Neural progenitor cell (in vitro differentiated cells): ENCODE data around the gene SLC12A7. TPM values are rescaled to one million over a fixed set of nuclear protein-coding genes. Genes with fewer than 3 reads are reported as not detected.

ENCODE experiments used
- DNase-seq: peaks from one replicate; pipeline ENCODE4 v3.0.0-alpha.2; 2016; ENCODE audit warnings: low spot score
- H2AFZ ChIP-seq: fragments of 200-600 bp; sonication (generic); replicated peaks from 2 replicates; pipeline ENCODE4 v1.6.1; 2016; ENCODE audit warnings: antibody characterized with exemption
- H3F3A ChIP-seq: fragments of 200-600 bp; sonication (generic); 2 replicates; pipeline ENCODE4 v1.6.1; 2016; ENCODE audit warnings: antibody characterized with exemption, low read depth
- H3K27ac ChIP-seq: fragments of 200-600 bp; sonication (generic); 2 replicates; pipeline ENCODE4 v1.5.1; 2016; ENCODE audit warnings: mild to moderate bottlenecking
- H3K27me3 ChIP-seq: fragments of 200-600 bp; sonication (generic); 2 replicates; pipeline ENCODE4 v1.6.1; 2016; ENCODE audit warnings: mild to moderate bottlenecking, moderate library complexity
- H3K36me3 ChIP-seq: fragments of 200-600 bp; sonication (generic); 2 replicates; pipeline ENCODE4 v1.5.1; 2016
- H3K4me1 ChIP-seq: fragments of 200-600 bp; sonication (generic); 2 replicates; pipeline ENCODE4 v1.6.1; 2016; ENCODE audit warnings: mixed run types
- H3K4me2 ChIP-seq: fragments of 200-600 bp; sonication (generic); 2 replicates; pipeline ENCODE4 v1.6.1; 2016
- H3K4me3 ChIP-seq: fragments of 200-600 bp; sonication (generic); 2 replicates; pipeline ENCODE4 v1.5.1; 2016
- H3K79me2 ChIP-seq: fragments of 200-600 bp; sonication (generic); 2 replicates; pipeline ENCODE4 v1.6.1; 2016; ENCODE audit warnings: low read depth
- H3K9ac ChIP-seq: fragments of 200-600 bp; sonication (generic); 2 replicates; pipeline ENCODE4 v1.6.1; 2016
- H3K9me3 ChIP-seq: fragments of 200-600 bp; sonication (generic); 2 replicates; pipeline ENCODE4 v1.5.1; 2016; ENCODE audit warnings: low read depth
- H4K20me1 ChIP-seq: fragments of 200-600 bp; sonication (generic); 2 replicates; pipeline ENCODE4 v1.6.1; 2016; ENCODE audit warnings: low read depth
- H3K27ac Mint-ChIP-seq: 3 replicates; pipeline ENCODE4 v1.8.0; 2021; ENCODE audit warnings: mixed read lengths
- H3K27me3 Mint-ChIP-seq: 2 replicates; pipeline ENCODE4 v1.8.0; 2022; ENCODE audit warnings: low read depth, mild to moderate bottlenecking, inconsistent platforms, moderate library complexity, mixed read lengths; ENCODE audit not compliant: insufficient read depth
- H3K36me3 Mint-ChIP-seq: 3 replicates; pipeline ENCODE4 v1.8.0; 2021; ENCODE audit warnings: mixed read lengths
- H3K4me1 Mint-ChIP-seq: 3 replicates; pipeline ENCODE4 v1.8.0; 2021; ENCODE audit warnings: mixed read lengths
- H3K4me3 Mint-ChIP-seq: 3 replicates; pipeline ENCODE4 v1.8.0; 2021; ENCODE audit warnings: mild to moderate bottlenecking, moderate library complexity, mixed read lengths
- H3K9me3 Mint-ChIP-seq: 3 replicates; pipeline ENCODE4 v1.8.0; 2020; ENCODE audit warnings: mixed read lengths
- EZH2 ChIP-seq: fragments of 200-600 bp; sonication (generic); IDR thresholded peaks from 2 replicates; pipeline ENCODE4 v1.6.1; 2017; ENCODE audit warnings: antibody characterized with exemption, mild to moderate bottlenecking, moderate library complexity
- EZH2phosphoT487 ChIP-seq: fragments of 200-600 bp; sonication (generic); IDR thresholded peaks from 2 replicates; pipeline ENCODE4 v1.6.1; 2017; ENCODE audit warnings: antibody characterized with exemption
- total RNA-seq: library from RNA; depleted of rRNA; stranded (reverse); fragments of >200 nt; gene quantifications from 2 replicates; pipeline ENCODE4 v1.2.3, GENCODE V29; 2015; ENCODE audit warnings: low replicate concordance
- TF ChIP-seq, protein P1 (sequence below): fragments of 200-600 bp; sonication (generic); IDR thresholded peaks from 2 replicates; pipeline ENCODE4 v1.5.1; 2017; ENCODE audit warnings: antibody characterized with exemption, mild to moderate bottlenecking

The SLC12A7 gene
- total RNA-seq, 1 donor from 2014 or later: 7.5 TPM

DNA sequence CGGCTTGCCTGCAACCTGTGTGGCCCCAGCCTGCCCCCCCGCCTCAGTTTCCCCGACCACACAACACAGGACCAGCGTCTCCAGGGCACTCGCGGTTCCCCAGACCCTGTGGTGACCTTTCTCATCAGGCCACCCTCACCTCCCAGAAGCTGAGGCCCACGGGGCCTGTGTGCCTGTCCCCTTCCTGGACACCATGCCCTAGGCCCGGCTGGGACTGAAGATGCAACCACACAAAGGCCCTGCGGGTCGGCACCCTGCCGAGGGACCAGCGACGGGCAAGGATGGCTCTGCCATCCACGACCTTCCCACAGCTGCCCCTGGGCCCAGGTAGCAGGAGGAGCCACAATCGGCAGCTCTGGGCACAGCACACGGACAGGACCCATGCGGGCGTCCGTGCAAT, 34.8 kb downstream of the SLC12A7 start:
- no peak overlapping the region for H2AFZ ChIP-seq
- H3K79me2 ChIP-seq: no peaks in the 10 kb centered on the region
- no peak overlapping the region for H3K4me3 Mint-ChIP-seq
- H3K9ac ChIP-seq: no peak overlapping the region
- H3K4me1 Mint-ChIP-seq: no peaks in the 10 kb centered on the region
- TF ChIP-seq EZH2 (no peak), EZH2phosphoT487 (no peak)
- TF ChIP-seq, protein P1, sequence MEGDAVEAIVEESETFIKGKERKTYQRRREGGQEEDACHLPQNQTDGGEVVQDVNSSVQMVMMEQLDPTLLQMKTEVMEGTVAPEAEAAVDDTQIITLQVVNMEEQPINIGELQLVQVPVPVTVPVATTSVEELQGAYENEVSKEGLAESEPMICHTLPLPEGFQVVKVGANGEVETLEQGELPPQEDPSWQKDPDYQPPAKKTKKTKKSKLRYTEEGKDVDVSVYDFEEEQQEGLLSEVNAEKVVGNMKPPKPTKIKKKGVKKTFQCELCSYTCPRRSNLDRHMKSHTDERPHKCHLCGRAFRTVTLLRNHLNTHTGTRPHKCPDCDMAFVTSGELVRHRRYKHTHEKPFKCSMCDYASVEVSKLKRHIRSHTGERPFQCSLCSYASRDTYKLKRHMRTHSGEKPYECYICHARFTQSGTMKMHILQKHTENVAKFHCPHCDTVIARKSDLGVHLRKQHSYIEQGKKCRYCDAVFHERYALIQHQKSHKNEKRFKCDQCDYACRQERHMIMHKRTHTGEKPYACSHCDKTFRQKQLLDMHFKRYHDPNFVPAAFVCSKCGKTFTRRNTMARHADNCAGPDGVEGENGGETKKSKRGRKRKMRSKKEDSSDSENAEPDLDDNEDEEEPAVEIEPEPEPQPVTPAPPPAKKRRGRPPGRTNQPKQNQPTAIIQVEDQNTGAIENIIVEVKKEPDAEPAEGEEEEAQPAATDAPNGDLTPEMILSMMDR: no peak
- no peaks in the 10 kb centered on the region for H4K20me1 ChIP-seq
- no peaks in the 10 kb centered on the region for H3F3A ChIP-seq
- no peaks in the 10 kb centered on the region for H3K9me3 ChIP-seq
- H3K27me3 Mint-ChIP-seq: no peaks in the 10 kb centered on the region
- no peaks in the 10 kb centered on the region for H3K4me1 ChIP-seq
- no peaks in the 10 kb centered on the region for H3K9me3 Mint-ChIP-seq
- H3K36me3 Mint-ChIP-seq: peaks cover 8% of the 10 kb centered on the region
- H3K27ac ChIP-seq: no peak overlapping the region
- no peak overlapping the region for H3K27ac Mint-ChIP-seq
- no peak for DNase-seq
- no peak overlapping the region for H3K4me3 ChIP-seq
- H3K36me3 ChIP-seq: no peaks in the 10 kb centered on the region
- H3K4me2 ChIP-seq: no peak overlapping the region
- no peaks in the 10 kb centered on the region for H3K27me3 ChIP-seq

DNA sequence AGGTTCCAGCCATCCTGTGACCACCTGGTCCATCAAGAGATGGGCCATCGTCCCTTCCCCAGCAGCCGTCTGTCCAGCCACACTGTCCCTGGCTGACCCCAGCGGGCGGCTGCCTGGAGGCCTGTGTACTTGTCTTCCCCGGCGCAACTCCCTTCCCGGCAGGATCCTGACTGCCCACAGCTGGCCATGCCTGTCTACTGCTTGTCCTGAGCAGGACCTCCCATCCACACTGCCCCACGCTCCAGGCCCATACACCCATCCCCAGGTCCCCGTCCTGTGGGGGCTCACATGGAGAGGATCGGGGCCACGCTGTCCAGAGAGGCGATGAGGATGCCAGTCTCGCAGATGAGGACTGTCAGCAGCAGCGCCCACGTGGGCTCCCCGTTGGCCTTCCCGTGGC, 35.5 kb downstream of the SLC12A7 start:
- Histone ChIP-seq H4K20me1 (no peaks in the 10 kb centered on the region), H3K79me2 (no peaks in the 10 kb centered on the region), H3K9me3 (no peaks in the 10 kb centered on the region), H2AFZ (no peak overlapping the region), H3K4me3 (no peak overlapping the region), H3F3A (no peaks in the 10 kb centered on the region), H3K4me1 (no peaks in the 10 kb centered on the region), H3K4me2 (no peak overlapping the region), H3K27ac (no peak overlapping the region), H3K27me3 (no peaks in the 10 kb centered on the region), H3K36me3 (no peaks in the 10 kb centered on the region), H3K9ac (no peak overlapping the region)
- H3K36me3 Mint-ChIP-seq: peaks cover 8% of the 10 kb centered on the region
- TF ChIP-seq, protein P1: no peak
- TF ChIP-seq EZH2 (no peak), EZH2phosphoT487 (no peak)
- no peak overlapping the region for H3K27ac Mint-ChIP-seq
- no peak overlapping the region for H3K4me3 Mint-ChIP-seq
- H3K4me1 Mint-ChIP-seq: no peaks in the 10 kb centered on the region
- no peaks in the 10 kb centered on the region for H3K9me3 Mint-ChIP-seq
- no peaks in the 10 kb centered on the region for H3K27me3 Mint-ChIP-seq
- DNase-seq: no peak

DNA sequence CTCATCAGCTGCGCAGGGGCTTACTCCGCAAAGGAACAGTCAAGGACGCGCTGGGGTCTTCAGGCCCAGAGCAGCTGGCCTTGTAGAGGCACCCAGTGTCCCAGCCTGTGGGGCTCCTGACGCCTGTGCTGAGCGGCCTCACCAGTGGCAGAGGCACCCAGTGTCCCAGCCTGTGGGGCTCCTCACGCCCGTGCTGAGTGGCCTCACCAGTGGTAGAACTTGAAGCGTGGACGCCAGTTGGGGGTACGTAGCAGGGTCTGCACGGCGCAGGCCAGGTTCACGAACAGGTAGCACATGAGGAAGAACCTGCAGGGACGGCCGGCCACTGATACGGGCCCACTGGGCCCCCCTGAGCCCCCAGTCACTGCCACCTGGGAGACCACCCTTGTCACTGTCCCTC, 35.9 kb downstream of the SLC12A7 start:
- no peaks in the 10 kb centered on the region for H3K27me3 Mint-ChIP-seq
- no peak overlapping the region for H3K4me2 ChIP-seq
- DNase-seq: no peak
- no peaks in the 10 kb centered on the region for H4K20me1 ChIP-seq
- H3K4me1 Mint-ChIP-seq: no peaks in the 10 kb centered on the region
- H3K4me1 ChIP-seq: no peaks in the 10 kb centered on the region
- no peaks in the 10 kb centered on the region for H3K9me3 ChIP-seq
- H3K4me3 ChIP-seq: no peak overlapping the region
- peaks cover 5% of the 10 kb centered on the region for H3K36me3 Mint-ChIP-seq
- no peaks in the 10 kb centered on the region for H3K79me2 ChIP-seq
- H3K27me3 ChIP-seq: no peaks in the 10 kb centered on the region
- H2AFZ ChIP-seq: no peak overlapping the region
- no peak overlapping the region for H3K9ac ChIP-seq
- H3K27ac ChIP-seq: no peak overlapping the region
- no peaks in the 10 kb centered on the region for H3F3A ChIP-seq
- TF ChIP-seq, protein P1: no peak
- TF ChIP-seq EZH2phosphoT487 (no peak), EZH2 (no peak)
- no peaks in the 10 kb centered on the region for H3K36me3 ChIP-seq
- no peaks in the 10 kb centered on the region for H3K9me3 Mint-ChIP-seq
- H3K4me3 Mint-ChIP-seq: no peak overlapping the region
- no peak overlapping the region for H3K27ac Mint-ChIP-seq

DNA sequence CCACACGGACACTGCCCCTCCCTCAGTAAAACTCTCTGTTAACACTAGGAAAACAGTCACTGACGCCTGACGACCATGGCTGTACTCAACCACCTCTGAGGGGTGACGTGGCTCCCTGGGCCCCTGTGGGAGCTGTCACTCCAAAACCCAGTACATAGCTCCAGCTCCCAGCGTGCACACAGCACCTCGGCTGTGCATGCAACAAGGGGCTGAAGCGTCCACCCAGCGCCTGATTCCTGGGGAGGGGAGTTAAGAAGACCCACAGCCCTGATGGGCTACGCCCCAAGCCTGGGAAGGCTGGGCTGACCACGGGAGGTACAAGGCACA, 36.3 kb downstream of the SLC12A7 start:
- no peaks in the 10 kb centered on the region for H3K4me1 ChIP-seq
- TF ChIP-seq, protein P1: no peak
- TF ChIP-seq EZH2phosphoT487 (no peak), EZH2 (no peak)
- H3K27me3 Mint-ChIP-seq: no peaks in the 10 kb centered on the region
- H3K27me3 ChIP-seq: no peaks in the 10 kb centered on the region
- H3K27ac Mint-ChIP-seq: no peak overlapping the region
- H2AFZ ChIP-seq: no peak overlapping the region
- no peak overlapping the region for H3K4me2 ChIP-seq
- H3K9me3 ChIP-seq: no peaks in the 10 kb centered on the region
- H3K4me1 Mint-ChIP-seq: no peaks in the 10 kb centered on the region
- H3K36me3 Mint-ChIP-seq: peaks cover 2% of the 10 kb centered on the region
- no peak overlapping the region for H3K27ac ChIP-seq
- DNase-seq: no peak
- no peaks in the 10 kb centered on the region for H3K9me3 Mint-ChIP-seq
- no peaks in the 10 kb centered on the region for H3K36me3 ChIP-seq
- H3K9ac ChIP-seq: no peak overlapping the region
- no peak overlapping the region for H3K4me3 ChIP-seq
- no peaks in the 10 kb centered on the region for H3K79me2 ChIP-seq
- H3K4me3 Mint-ChIP-seq: no peak overlapping the region
- H4K20me1 ChIP-seq: no peaks in the 10 kb centered on the region
- no peaks in the 10 kb centered on the region for H3F3A ChIP-seq
